T-helper 1 cell (primary cell): ENCODE results near the gene GRK1.

Experiments
- DNase-seq, 5 donors: peaks; one replicate each; pipeline ENCODE4 v3.0.0-alpha.2; 2012 to 2020

The GRK1 gene

DNA sequence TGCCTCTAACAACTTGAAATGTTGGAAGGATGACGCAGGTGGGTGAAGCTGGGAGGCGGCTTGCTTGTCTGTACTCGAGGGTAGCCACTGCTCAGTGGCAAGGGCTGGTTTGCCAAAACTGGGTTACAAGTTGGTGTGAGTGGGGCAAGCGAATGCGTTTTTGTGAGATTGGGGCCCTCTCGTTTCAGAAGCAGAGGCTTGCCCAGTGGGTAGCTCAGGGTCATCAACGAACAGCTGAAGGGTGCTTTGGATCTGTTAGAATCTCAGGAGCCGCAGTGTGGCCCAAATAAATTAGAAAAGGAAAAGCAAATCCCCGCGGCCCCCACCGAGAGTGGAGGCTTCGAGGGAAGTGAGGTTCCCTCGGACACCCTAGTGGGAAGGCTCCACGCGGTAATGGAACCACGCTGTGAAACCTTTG is 16.3 kb upstream of the GRK1 start:
- no peak for DNase-seq

DNA sequence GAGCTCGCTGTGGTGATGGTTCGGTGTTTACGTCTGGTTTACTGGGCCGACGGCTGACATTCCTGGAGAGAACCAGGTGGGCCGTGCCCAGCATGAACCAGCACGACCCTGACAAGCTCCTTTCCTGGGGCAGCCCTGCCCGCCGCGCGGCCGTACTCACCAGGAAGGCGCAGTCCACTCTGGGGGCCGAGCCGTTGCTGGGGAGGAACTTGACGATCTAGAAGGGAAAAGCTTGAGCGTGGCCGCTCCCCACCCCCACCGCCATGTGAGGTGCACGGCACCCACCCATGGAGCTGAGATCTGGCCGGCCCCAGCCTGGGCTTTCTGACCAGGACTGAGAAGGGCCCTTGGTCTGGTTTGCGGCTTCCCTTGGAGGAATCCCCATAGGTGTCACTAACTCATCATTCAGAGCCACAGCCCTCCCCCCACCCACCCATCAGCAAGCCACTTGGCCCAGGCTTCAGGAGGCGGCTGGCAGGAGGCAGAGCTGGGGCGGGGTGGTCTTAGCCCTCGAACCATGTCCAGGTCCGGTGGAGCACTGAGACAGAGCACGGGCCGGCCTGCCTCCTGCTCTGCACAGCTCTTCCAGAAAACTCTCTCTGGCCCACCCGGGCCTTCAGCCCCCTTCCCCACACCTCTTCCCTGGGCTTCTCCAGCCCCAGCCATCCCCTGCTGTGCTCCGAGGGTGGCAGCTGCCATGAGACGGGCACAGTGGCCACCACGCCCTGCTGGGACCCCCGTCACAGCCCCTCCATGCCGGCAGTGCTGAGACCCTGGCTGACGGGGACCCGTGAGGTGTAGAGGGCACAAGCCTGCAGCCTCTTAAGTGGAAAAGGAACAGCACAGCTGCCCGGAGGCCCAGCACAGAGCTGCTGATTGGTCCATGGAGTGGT is 15.3 kb upstream of the GRK1 start:
- no peak for DNase-seq

DNA sequence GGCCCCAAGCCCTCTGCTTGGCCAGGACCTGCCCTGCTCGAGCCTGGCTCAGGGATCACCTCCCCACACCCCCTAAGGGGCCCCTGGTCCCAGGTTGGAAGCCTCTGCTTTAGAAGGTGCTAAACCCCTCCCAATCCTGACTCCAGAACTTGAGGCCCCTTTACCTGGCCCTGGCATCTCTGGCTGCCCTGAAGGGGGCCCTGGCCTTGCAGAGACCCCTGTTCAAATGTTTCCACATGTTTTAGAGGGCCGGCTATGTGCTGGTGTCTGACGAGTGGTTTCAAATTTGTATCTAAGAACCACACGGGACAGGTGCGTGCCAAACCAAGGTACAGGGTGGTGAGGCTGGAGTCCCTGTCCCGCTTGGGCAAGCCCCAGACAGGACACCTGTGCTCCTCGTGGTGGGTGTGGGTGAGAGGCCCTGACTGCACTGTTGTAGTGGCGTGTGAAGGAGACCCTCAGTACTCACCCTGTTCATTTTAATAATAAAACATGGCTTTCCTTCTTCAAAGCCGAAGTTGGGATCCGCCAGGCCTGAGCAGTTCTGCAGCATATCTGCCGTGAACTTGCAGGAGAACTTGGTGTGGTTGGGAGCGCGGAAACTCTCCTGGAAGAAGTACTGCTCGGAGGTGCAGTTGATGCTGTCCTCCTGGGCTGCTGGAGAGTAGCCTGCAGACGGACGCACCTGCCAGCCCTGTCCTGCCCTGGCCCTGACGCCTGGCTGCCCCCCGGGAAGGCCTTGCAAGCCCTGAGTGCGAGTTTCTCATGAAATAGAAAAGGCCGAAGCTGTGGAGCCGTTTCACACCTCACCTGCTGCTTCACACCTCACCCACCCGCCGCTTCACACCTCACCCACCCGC is 14.4 kb upstream of the GRK1 start:
- no peak for DNase-seq

GRCh38 chr13:113653264-113654174 is 13.5 kb upstream of the GRK1 start:
- no peak for DNase-seq

- DNase-seq = no peak
Measured at GRCh38 chr13:113654175-113654560, 12.9 kb upstream of the GRK1 start.

GRCh38 chr13:113654591-113655345 is 12.3 kb upstream of the GRK1 start:
- DNase-seq = no peak

GRCh38 chr13:113655346-113656002 is 11.5 kb upstream of the GRK1 start:
- DNase-seq = no peak

- DNase-seq = no peak
Measured at GRCh38 chr13:113656003-113656588, 10.9 kb upstream of the GRK1 start.

DNA sequence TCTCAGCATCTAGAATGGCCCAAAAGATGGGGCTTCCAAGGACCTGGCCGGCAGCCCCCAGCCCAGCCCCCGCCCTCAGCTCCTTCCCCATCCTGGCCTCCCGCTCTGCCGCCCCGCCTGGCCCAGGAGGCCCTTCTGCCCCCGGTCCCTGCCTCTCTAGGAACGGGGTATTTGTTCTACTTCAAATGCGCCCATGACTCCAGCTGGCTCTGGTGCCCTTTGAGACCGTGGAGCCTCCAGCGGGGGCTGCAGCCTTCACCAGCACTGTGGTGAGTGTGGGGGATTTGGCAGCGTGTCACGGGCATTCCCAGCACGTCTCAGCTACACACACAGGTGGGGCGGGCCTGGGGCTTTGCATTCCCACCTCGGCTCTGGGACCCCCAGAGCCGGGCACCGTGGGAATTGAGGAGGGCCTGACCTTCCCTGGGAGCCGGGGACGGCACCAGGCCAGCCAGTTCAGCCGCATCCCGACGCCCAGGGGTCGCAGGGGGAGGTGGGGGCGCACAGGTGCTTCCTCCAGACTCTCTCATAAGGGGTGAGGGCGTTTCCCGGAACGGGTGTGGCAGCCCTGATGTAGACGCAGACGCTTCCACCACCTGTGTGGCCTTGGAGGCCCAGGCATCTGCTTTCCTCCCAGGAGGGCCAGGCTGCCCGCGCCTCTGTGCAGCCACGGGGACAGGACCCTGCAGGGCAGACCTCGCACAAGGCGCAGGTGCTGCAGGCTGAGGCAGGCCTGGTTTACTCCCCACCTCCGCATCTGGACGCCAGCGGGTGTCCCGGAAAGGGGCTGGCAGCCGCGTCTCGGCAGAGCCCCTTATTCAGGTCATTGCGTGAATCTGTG is 10.0 kb upstream of the GRK1 start:
- no peak for DNase-seq

DNA sequence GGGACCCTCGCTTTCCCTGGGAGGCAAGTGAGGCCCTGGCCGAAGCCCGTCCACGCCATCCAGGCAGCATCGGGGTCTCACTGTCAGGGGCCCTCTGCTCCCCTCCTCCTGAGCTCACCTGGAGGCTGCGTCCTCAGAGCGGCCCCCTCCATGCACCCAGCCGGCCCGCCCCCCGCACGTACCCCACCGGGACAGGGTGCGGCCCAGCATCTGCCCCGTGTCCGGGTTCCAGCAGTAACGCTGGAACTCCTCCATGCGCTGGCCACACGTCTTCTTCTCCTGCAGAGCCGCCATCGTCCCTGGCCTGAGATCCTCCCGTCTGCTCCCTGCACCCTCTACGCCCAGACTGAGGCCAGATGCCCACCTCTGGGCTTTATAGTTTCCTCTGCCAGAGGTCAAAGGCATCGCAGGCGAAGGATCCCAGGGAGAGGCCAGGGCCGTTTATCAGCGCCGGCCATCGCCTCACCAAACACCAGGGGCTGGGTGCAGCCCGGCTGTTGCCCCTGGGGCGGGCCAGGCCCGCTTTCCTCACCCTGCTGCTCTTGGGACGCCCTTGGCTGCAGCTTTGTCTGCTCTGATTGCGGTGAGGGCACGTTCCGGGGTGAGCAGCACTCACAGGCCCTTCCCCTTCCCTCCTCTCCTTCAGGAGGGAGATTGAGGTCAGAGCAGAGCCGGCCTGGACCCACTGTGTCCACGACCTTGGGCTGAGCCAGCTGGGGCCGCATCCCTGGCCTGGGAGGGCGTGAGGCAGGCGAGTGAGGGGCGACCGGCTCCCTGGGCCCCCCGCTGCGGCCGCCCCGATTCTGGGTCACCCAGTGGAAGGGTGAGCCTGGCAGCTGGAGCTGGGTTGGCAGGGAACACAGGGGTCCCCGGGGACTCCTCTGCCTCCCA is 8.9 kb upstream of the GRK1 start, which contains the start of gene ATP4B:
TSS of gene ATP4B (minus strand) at position 348 of the 891 bp plus-strand sequence. CDS start at position 294, 54 bp downstream.
- no peak for DNase-seq

DNA sequence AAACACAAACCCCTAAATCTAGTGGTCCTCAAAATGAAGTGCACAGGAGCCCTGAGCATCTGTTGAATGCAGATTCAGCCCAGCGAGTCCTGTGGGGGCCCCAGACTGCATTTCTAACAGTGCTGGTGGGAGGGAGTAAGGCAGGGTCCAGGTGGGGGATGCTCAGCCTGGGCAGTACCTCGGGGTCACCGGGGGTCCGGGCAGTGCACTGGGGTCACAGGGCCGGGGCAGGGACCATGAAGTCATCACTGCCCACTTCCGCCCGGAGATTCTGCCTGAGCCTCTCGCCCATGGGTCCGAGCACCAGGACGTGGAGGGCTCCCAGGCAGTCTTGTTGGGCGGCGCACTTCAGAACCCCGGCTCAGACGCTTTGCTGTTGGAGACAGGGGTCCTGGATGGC is 8.2 kb upstream of the GRK1 start:
- DNase-seq = no peak

DNA sequence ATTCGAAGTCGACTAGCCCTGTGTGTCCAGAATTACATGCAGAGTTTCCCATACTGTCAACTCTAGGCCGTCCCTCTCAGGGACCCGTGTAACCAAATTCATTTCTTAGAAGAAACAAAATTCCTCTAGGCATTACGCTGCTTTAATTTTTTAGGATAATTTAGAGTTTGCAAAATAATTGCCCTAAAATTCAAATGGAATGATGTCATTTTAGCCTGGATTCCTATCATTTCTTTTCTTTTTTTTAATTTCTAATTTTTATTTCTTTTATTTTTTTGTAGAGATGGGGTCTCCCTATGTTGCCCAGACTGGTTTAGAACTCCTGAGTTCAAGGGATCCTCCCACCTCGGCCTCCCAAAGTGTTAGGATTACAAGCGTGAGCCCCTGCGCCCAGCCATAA is 7.7 kb upstream of the GRK1 start:
- no peak for DNase-seq

GRCh38 chr13:113660066-113660465 is 7.0 kb upstream of the GRK1 start:
- DNase-seq = no peak

GRCh38 chr13:113661509-113661908 is 5.5 kb upstream of the GRK1 start:
- no peak for DNase-seq

DNA sequence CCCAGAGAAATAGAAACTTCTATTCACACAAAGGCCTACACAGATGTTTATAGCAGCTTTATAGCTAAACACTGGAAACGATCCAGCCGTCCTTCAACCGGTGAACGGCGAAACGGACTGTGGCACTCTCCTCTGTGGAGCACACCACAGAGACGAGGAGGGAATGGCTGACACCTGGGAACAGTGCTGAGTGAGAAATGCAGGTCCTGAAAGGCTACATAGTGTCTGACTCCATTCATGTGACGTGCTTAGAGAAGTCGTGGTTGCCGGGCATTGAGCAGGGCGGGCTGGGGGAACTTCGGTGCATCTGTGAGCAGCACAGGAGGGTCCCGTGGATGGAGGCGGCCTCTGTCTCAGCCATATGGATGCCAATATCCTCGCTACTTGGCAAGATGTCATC is 3.1 kb upstream of the GRK1 start:
- no peak for DNase-seq

DNA sequence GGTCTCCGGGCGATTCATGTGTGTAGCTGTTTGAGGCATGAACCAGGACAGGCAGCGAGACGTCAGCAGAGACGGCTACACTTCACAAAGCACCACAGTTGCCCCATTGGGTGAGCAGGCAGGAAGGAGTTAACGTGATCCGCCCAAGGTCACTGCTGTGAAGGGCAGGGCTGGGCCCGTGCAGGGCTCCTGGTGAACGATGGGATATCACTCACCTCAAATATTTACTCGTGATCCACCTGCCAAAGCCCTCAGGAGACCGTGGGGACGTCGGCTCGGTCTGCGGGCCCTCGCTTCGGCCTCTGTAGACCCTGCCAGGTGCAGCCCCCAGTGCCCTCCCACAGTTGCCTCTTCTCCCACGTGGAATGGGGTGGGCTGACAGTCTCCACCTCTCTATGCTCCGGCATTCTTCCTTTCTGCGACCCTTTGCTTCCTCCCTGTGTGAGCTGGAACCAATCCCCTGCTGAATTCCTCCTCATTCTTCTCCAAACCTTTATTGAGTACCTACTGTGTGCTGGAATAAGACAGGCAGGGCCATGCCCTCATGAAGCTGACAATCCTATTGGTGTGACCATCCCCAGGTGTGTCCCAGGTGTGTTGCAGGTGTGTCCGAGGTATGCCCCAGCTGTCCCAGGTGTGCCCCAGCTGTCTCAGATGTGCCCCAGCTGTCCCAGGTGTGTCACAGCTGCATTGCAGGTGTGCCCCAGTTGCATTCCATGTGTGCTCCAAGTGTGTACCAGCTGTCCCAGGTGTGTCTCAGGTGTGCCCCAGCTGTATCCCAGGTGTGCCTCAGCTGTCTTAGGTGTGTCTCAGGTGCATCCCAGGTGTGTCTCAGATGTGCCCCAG is 2.0 kb upstream of the GRK1 start:
- no peak for DNase-seq

- DNase-seq = no peak
Measured at GRCh38 chr13:113665597-113666328, 1.3 kb upstream of the GRK1 start.
